ENCODE measurements around the gene LONRF2.

LONRF2 gene

GRCh38 chr2:100327742-100328141 lies 5.4 kb upstream of the LONRF2 start:
- no peak for DNase-seq
- TF ChIP-seq CTCF (IDR thresholded peaks at IDR 0.05; ENCODE audit: low read depth, low read length): no peak
- H3K9me3 ChIP-seq (ENCODE audit: severe bottlenecking): no peaks in the 10 kb centered on the region

GRCh38 chr2:100321179-100321865 lies 979 bp downstream of the LONRF2 start:
- peak; percentile 50 for TF ChIP-seq CTCF (IDR thresholded peaks at IDR 0.05; ENCODE audit: low read depth, low read length)
- peak; percentile 42 for DNase-seq
- Histone ChIP-seq H3K4me3 (ENCODE audit: low read depth, low read length) (peak overlapping the region; percentile 32), H3K36me3 (no peaks in the 10 kb centered on the region), H3K27ac (no peak overlapping the region), H3K9me3 (ENCODE audit: severe bottlenecking) (peaks cover 6% of the 10 kb centered on the region), H3K27me3 (ENCODE audit: insufficient read depth, low read depth, severe bottlenecking) (peaks cover 47% of the 10 kb centered on the region)

More at GRCh38 chr2:100327742-100328141, 5.4 kb upstream of the LONRF2 start:
- peaks cover 33% of the 10 kb centered on the region for H3K27me3 ChIP-seq (ENCODE audit: insufficient read depth, low read depth, severe bottlenecking)
- no peak overlapping the region for H3K27ac ChIP-seq
- H3K36me3 ChIP-seq: no peaks in the 10 kb centered on the region
- no peak overlapping the region for H3K4me3 ChIP-seq (ENCODE audit: low read depth, low read length)

GRCh38 chr2:100320547-100321178 lies 1.6 kb downstream of the LONRF2 start:
- no peak for DNase-seq
- no peak for TF ChIP-seq CTCF (IDR thresholded peaks at IDR 0.05; ENCODE audit: low read depth, low read length)
- Histone ChIP-seq H3K4me3 (ENCODE audit: low read depth, low read length) (no peak overlapping the region), H3K36me3 (no peaks in the 10 kb centered on the region), H3K27me3 (ENCODE audit: insufficient read depth, low read depth, severe bottlenecking) (peaks cover 47% of the 10 kb centered on the region), H3K9me3 (ENCODE audit: severe bottlenecking) (peaks cover 6% of the 10 kb centered on the region), H3K27ac (no peak overlapping the region)

GRCh38 chr2:100317634-100318033 lies 4.7 kb downstream of the LONRF2 start:
- Histone ChIP-seq H3K36me3 (no peaks in the 10 kb centered on the region), H3K27ac (no peak overlapping the region), H3K9me3 (ENCODE audit: severe bottlenecking) (peaks cover 6% of the 10 kb centered on the region), H3K27me3 (ENCODE audit: insufficient read depth, low read depth, severe bottlenecking) (peaks cover 23% of the 10 kb centered on the region), H3K4me3 (ENCODE audit: low read depth, low read length) (no peak overlapping the region)
- no peak for TF ChIP-seq CTCF (IDR thresholded peaks at IDR 0.05; ENCODE audit: low read depth, low read length)
- DNase-seq: no peak

GRCh38 chr2:100309973-100310719 lies 12.2 kb downstream of the LONRF2 start:
- no peaks in the 10 kb centered on the region for H3K36me3 ChIP-seq
- no peak for TF ChIP-seq CTCF (IDR thresholded peaks at IDR 0.05; ENCODE audit: low read depth, low read length)
- no peaks in the 10 kb centered on the region for H3K27me3 ChIP-seq (ENCODE audit: insufficient read depth, low read depth, severe bottlenecking)
- DNase-seq: no peak
- H3K9me3 ChIP-seq (ENCODE audit: severe bottlenecking): no peaks in the 10 kb centered on the region
- no peak overlapping the region for H3K4me3 ChIP-seq (ENCODE audit: low read depth, low read length)
- H3K27ac ChIP-seq: no peak overlapping the region
